ENCODE measurements around the gene RBMS2. TPM values are rescaled to one million over a fixed set of nuclear protein-coding genes. Genes with fewer than 3 reads are reported as not detected.

The RBMS2 gene
- total RNA-seq, 1 experiment from 2014 or later = 9.3 TPM

DNA sequence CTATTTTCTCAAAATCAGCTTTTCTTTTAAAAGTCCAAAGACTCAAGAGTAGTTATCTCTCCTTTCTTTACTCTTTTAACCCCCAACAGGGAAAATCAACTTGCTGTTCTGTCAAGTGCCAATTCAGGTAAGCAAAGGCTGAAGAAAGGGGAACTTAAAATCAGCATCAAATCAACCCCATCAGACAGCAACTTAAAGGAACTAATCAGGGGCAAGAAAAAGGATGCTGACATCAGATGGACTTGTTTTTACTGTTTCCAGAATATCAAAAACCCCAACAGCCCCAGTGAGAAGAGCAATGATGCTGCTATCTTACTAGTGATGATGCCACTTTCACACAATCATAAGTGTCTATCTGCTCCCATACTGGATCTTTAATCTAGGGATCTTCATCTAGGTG, 105.1 kb downstream of the RBMS2 start:
- no peaks in the 10 kb centered on the region for H3K4me1 ChIP-seq
- no peak overlapping the region for H3K4me3 ChIP-seq
- H3K27me3 ChIP-seq = no peaks in the 10 kb centered on the region
- peaks cover 2% of the 10 kb centered on the region; the same call in 1 of the 2 replicates for H3K36me3 ChIP-seq
- H3K9me3 ChIP-seq (replicated peaks) = no peaks in the 10 kb centered on the region
- no peak for DNase-seq
- H3K27ac ChIP-seq = no peak overlapping the region

DNA sequence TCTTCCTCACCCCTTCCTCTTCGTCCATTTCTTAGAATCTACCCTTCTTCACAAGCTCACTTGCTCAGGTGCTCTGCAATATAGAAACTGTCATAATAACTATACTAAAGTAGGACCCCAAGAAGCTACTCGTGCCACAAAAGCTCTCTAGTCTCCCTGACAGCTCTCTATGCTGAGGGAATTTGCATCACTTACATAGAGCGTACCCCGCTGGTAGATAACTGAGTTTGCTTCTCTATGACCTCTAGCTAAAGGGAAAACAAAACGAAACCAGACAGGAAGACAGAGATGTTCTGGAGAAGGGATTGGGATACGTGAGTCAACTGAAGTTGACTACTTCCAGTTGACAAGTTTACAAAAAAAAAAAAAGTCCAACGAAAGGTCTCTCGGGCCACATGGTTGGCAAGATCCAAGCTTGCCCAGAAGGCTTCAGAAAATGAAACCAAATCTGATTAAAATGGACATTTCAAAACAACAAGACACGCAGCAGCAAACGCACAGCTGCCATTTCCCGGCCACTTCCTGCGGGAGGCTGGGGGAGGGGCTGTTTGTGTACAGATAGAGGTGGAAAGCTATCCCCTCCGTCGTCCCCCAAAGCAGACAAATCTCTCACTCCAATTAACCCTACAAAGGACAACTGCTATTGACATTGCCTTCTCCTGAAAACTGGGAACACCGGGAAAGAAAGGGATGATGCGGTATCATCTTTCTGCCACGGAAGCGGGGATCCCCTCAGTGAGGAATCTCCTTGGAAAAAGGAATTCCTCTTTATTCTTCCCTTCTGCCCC, 107.2 kb downstream of the RBMS2 start:
- DNase-seq = peak; percentile 66 to 68
- peaks cover 2% of the 10 kb centered on the region; the same call in 1 of the 2 replicates for H3K36me3 ChIP-seq
- peaks cover 7% of the 10 kb centered on the region; the same call in 1 of the 2 replicates for H3K4me1 ChIP-seq
- no peaks in the 10 kb centered on the region for H3K27me3 ChIP-seq
- no peaks in the 10 kb centered on the region for H3K9me3 ChIP-seq (replicated peaks)
- H3K4me3 ChIP-seq = peak overlapping the region; percentile 90
- peak overlapping the region; percentile 63 for H3K27ac ChIP-seq

- H3K4me1 ChIP-seq = peaks cover 7% of the 10 kb centered on the region; the same call in 1 of the 2 replicates
- H3K36me3 ChIP-seq = peaks cover 2% of the 10 kb centered on the region; the same call in 1 of the 2 replicates
- DNase-seq = peak; percentile 23 to 42
- H3K27me3 ChIP-seq = no peaks in the 10 kb centered on the region
- no peaks in the 10 kb centered on the region for H3K9me3 ChIP-seq (replicated peaks)
- peak overlapping the region; percentile 63 for H3K27ac ChIP-seq
- peak overlapping the region; percentile 90 for H3K4me3 ChIP-seq
Measured at GRCh38 chr12:56629459-56630179, 108.0 kb downstream of the RBMS2 start.

GRCh38 chr12:56630180-56630632, 108.6 kb downstream of the RBMS2 start, which contains the start of gene BAZ2A:
BAZ2A (minus strand) TSS chr12:56630326; CDS start chr12:56617530, 12,796 bp downstream.
- peaks cover 7% of the 10 kb centered on the region; the same call in 1 of the 2 replicates for H3K4me1 ChIP-seq

GRCh38 chr12:56631790-56632700, 110.4 kb downstream of the RBMS2 start:
- Histone ChIP-seq H3K4me1 (peaks cover 7% of the 10 kb centered on the region; the same call in 1 of the 2 replicates), H3K9me3 (replicated peaks) (no peaks in the 10 kb centered on the region), H3K36me3 (no peaks in the 10 kb centered on the region), H3K27me3 (no peaks in the 10 kb centered on the region), H3K4me3 (no peak overlapping the region), H3K27ac (no peak overlapping the region)
- DNase-seq = peak; percentile 68 to 72

More at GRCh38 chr12:56630180-56630632, 108.6 kb downstream of the RBMS2 start, which contains the start of gene BAZ2A:
- Histone ChIP-seq H3K4me3 (peak within 1 kb of the TSS; percentile 90), H3K27me3 (no peaks in the 10 kb centered on the region), H3K9me3 (replicated peaks) (no peaks in the 10 kb centered on the region), H3K27ac (peak within 1 kb of the TSS; percentile 63), H3K36me3 (0 out of 2 replicates have a peak, but pooled peaks cover 2% of the 10 kb centered on the region)
- peak; percentile 85 to 86 for DNase-seq

DNA sequence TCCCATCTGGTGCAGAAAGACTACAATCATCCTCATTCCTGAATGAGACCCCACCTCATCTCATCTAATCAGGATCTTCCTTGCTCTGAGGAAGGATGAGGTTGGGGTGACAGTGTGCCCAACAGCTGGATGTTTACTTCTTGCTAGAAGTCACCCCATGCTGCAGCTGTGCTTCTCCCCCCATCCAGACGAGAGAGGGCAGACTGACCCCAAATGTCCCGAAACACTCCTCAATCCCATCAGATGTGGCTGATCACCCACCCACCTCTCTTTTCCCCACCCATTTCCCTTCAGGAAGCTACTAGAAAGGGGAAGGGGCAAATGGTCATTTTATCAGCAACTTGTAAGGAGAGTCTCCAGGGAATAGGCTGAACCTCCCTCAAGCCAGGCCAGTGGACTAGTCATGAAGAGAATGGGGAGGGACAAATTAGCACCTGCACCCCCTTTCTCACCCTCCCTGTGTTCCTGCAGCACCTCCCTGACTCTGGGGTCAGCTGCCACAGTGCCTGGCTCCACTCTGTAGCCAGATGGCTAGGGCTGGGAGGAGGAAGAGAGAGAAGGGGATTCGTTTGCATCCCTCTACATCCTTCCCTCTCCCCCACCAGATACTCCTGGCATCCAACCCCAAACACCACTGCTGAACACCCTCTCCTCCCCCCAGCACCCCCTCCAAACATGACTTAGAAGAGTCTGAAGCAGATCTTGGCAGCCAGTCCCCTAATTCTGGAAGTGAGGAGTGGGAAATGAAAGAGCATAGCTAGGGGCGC, 111.3 kb downstream of the RBMS2 start:
- H3K4me1 ChIP-seq = peaks cover 7% of the 10 kb centered on the region; the same call in 1 of the 2 replicates
- H3K4me3 ChIP-seq = no peak overlapping the region
- no peak overlapping the region for H3K27ac ChIP-seq
- no peaks in the 10 kb centered on the region for H3K9me3 ChIP-seq (replicated peaks)
- peaks cover 4% of the 10 kb centered on the region for H3K36me3 ChIP-seq
- DNase-seq = no peak
- H3K27me3 ChIP-seq = no peaks in the 10 kb centered on the region

- Histone ChIP-seq H3K36me3 (peaks cover 12% of the 10 kb centered on the region), H3K9me3 (replicated peaks) (no peaks in the 10 kb centered on the region), H3K4me3 (peak overlapping the region; percentile 60), H3K4me1 (peaks cover 7% of the 10 kb centered on the region; the same call in 1 of the 2 replicates), H3K27ac (no peak overlapping the region), H3K27me3 (no peaks in the 10 kb centered on the region)
- DNase-seq = no peak
Measured at GRCh38 chr12:56633468-56634241, 112.0 kb downstream of the RBMS2 start.

GRCh38 chr12:56634242-56634836, 112.7 kb downstream of the RBMS2 start:
- peaks cover 19% of the 10 kb centered on the region for H3K36me3 ChIP-seq
- H3K27ac ChIP-seq = no peak overlapping the region
- H3K9me3 ChIP-seq (replicated peaks) = no peaks in the 10 kb centered on the region
- peak; percentile 7 to 33 for DNase-seq
- peak overlapping the region; percentile 60 for H3K4me3 ChIP-seq
- peaks cover 7% of the 10 kb centered on the region; the same call in 1 of the 2 replicates for H3K4me1 ChIP-seq
- H3K27me3 ChIP-seq = no peaks in the 10 kb centered on the region

- Histone ChIP-seq H3K4me1 (peaks cover 7% of the 10 kb centered on the region; the same call in 1 of the 2 replicates), H3K9me3 (replicated peaks) (no peaks in the 10 kb centered on the region), H3K27ac (peak overlapping the region; percentile 12; the same call in 1 of the 2 replicates), H3K27me3 (no peaks in the 10 kb centered on the region), H3K36me3 (peaks cover 25% of the 10 kb centered on the region), H3K4me3 (peak overlapping the region; percentile 60)
- peak; percentile 67 to 76 for DNase-seq
Measured at GRCh38 chr12:56634837-56635791, 113.5 kb downstream of the RBMS2 start.

GRCh38 chr12:56635806-56636674, 114.4 kb downstream of the RBMS2 start:
- Histone ChIP-seq H3K9me3 (replicated peaks) (no peaks in the 10 kb centered on the region), H3K27me3 (no peaks in the 10 kb centered on the region), H3K4me3 (peak overlapping the region; percentile 60), H3K4me1 (peaks cover 7% of the 10 kb centered on the region; the same call in 1 of the 2 replicates), H3K27ac (peak overlapping the region; percentile 20; the same call in 1 of the 2 replicates), H3K36me3 (peaks cover 30% of the 10 kb centered on the region)
- DNase-seq = peak; percentile 87 to 89
